Measurements from ENCODE around the gene TUSC7. TPM values are rescaled to one million over a fixed set of nuclear protein-coding genes. Genes with fewer than 3 reads are reported as not detected.

TUSC7 gene
- total RNA-seq, result not detected in 2 replicates

DNA sequence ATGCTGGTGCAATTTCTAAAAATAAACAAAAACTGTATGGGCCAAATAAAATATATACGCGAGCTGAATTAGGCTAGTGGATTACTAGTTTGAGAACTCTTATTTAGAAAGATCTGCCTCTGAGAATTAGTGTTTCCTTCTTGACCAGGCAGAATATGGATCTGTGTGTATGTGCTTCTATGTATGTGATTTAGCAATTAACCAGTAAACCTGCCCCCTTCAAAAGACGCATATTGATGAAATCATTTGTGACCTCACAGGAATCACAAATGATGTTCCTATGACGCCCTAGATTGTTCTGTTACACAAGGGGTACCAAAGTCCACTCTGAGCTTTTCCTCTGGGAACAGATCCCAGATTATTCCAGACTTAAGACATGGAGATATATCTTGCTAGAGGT is at the start of gene TUSC7:
TUSC7 (plus strand) TSS at position 301 of the 400 bp plus-strand sequence.

Data from hair follicular keratinocyte (primary cell).